GM18868 (cell line): ENCODE data around the gene ADGRD1.
A peak's percentile ranks its signal among the peaks of the same experiment; 100 is the strongest.
"Not testable (repeated sequence)": the region's sequence is repeated elsewhere in the genome, so short reads cannot be mapped to it uniquely, and the experiment has no call there.

Source experiments
- ATAC-seq: cut with Tn5 transposase; IDR thresholded peaks from one replicate; pipeline ENCODE4 v1.9.1; 2021; ENCODE audit warnings: mild to moderate bottlenecking, moderate library complexity; ENCODE audit not compliant: unreplicated experiment

Gene ADGRD1

GRCh38 chr12:130983328-130984017 is 29.8 kb downstream of the ADGRD1 start:
- no peak for ATAC-seq

GRCh38 chr12:130984183-130985058 is 30.7 kb downstream of the ADGRD1 start:
- ATAC-seq, result no peak

GRCh38 chr12:130987151-130987931 is 33.6 kb downstream of the ADGRD1 start:
- ATAC-seq, result no peak

GRCh38 chr12:130988261-130988660 is 34.6 kb downstream of the ADGRD1 start:
- ATAC-seq, result no peak

- no peak for ATAC-seq
These were observed 35.0 kb downstream of the ADGRD1 start for GRCh38 chr12:130988751-130989150.

- no peak for ATAC-seq
These were observed 35.7 kb downstream of the ADGRD1 start for GRCh38 chr12:130989391-130989790.

GRCh38 chr12:130990034-130990433 is 36.3 kb downstream of the ADGRD1 start:
- ATAC-seq, result no peak

GRCh38 chr12:130992448-130992847 is 38.7 kb downstream of the ADGRD1 start:
- no peak for ATAC-seq

GRCh38 chr12:130992979-130993538 is 39.4 kb downstream of the ADGRD1 start:
- no peak for ATAC-seq

- ATAC-seq, result no peak
These were observed 40.3 kb downstream of the ADGRD1 start for GRCh38 chr12:130993759-130994670.

- ATAC-seq, result no peak
These were observed 41.2 kb downstream of the ADGRD1 start for GRCh38 chr12:130994821-130995375.

- ATAC-seq, result not testable (repeated sequence)
These were observed 41.8 kb downstream of the ADGRD1 start for GRCh38 chr12:130995386-130995969.

GRCh38 chr12:130998136-130998535 is 44.4 kb downstream of the ADGRD1 start:
- no peak for ATAC-seq

GRCh38 chr12:131000000-131000486 is 46.3 kb downstream of the ADGRD1 start:
- ATAC-seq, result no peak

- no peak for ATAC-seq
These were observed 47.8 kb downstream of the ADGRD1 start for GRCh38 chr12:131001493-131001892.

- ATAC-seq, result peak; percentile 99
These were observed 48.5 kb downstream of the ADGRD1 start for GRCh38 chr12:131002216-131002631.

- no peak for ATAC-seq
These were observed 49.5 kb downstream of the ADGRD1 start for GRCh38 chr12:131003036-131003715.

GRCh38 chr12:131003716-131004045 is 50.0 kb downstream of the ADGRD1 start:
- no peak for ATAC-seq

GRCh38 chr12:131004166-131004565 is 50.5 kb downstream of the ADGRD1 start:
- ATAC-seq, result no peak
